HepG2 (cell line): ENCODE data around the gene HCRTR1. TPM values are rescaled to one million over a fixed set of nuclear protein-coding genes. Genes with fewer than 3 reads are reported as not detected.
A peak's percentile ranks its signal among the peaks of the same experiment; 100 is the strongest.

Experiments used
- BORCS8-MEF2B ChIP-seq: sonication (generic); formaldehyde crosslinking; IDR thresholded peaks from 2 replicates; pipeline ENCODE4 v1.8.0; 2022; ENCODE audit warnings: mild to moderate bottlenecking, missing genetic modification reagents
- FLYWCH1 ChIP-seq: sonication (generic); formaldehyde crosslinking; IDR thresholded peaks from 2 replicates; pipeline ENCODE4 v1.8.1; 2023; ENCODE audit warnings: mild to moderate bottlenecking, missing genetic modification reagents
- JDP2 ChIP-seq: sonication (generic); formaldehyde crosslinking; IDR thresholded peaks from 2 replicates; pipeline ENCODE4 v1.8.1; 2022; ENCODE audit warnings: missing genetic modification reagents, borderline replicate concordance
- KAT8 ChIP-seq: IDR thresholded peaks from 2 replicates; pipeline ENCODE4 v1.6.1; 2016; ENCODE audit warnings: missing genetic modification reagents, missing compliant biosample characterization
- KDM3A ChIP-seq: IDR thresholded peaks from 2 replicates; pipeline ENCODE4 v1.6.1; 2018; ENCODE audit warnings: low read depth, missing compliant biosample characterization
- NCOA5 ChIP-seq: sonication (generic); formaldehyde crosslinking; IDR thresholded peaks from 2 replicates; pipeline ENCODE4 v1.4.0; 2020; ENCODE audit warnings: missing genetic modification reagents
- NFRKB ChIP-seq: fragments of 450-650 bp; IDR thresholded peaks from 2 replicates; pipeline ENCODE4 v1.6.1; 2017
- RARA ChIP-seq: IDR thresholded peaks from 2 replicates; pipeline ENCODE4 v1.6.1; 2016; ENCODE audit warnings: missing genetic modification reagents, missing compliant biosample characterization
- REL ChIP-seq: sonication (generic); formaldehyde crosslinking; conservative IDR thresholded peaks from 2 replicates; pipeline ENCODE4 v1.8.0; 2022; ENCODE audit warnings: mild to moderate bottlenecking, missing genetic modification reagents, moderate library complexity
- SMARCE1 ChIP-seq: fragments of 450-650 bp; IDR thresholded peaks from 2 replicates; pipeline ENCODE4 v1.6.1; 2017; ENCODE audit warnings: borderline replicate concordance
- SMYD3 ChIP-seq: sonication (generic); formaldehyde crosslinking; IDR thresholded peaks from 2 replicates; pipeline ENCODE4 v1.8.1; 2023; ENCODE audit warnings: mild to moderate bottlenecking, missing genetic modification reagents
- STAT5B ChIP-seq: sonication (generic); formaldehyde crosslinking; IDR thresholded peaks from 2 replicates; pipeline ENCODE4 v1.4.0; 2020; ENCODE audit warnings: missing genetic modification reagents
- ZFP36 ChIP-seq: fragments of 150-350 bp; IDR thresholded peaks from 2 replicates; pipeline ENCODE4 v1.6.1; 2018; ENCODE audit warnings: borderline replicate concordance, low read length, low read depth; ENCODE audit not compliant: partially characterized antibody
- ZMAT3 ChIP-seq: sonication (generic); formaldehyde crosslinking; conservative IDR thresholded peaks from 2 replicates; pipeline ENCODE4 v1.7.0; 2021; ENCODE audit warnings: missing genetic modification reagents
- ZNF235 ChIP-seq: sonication (generic); formaldehyde crosslinking; IDR thresholded peaks from 2 replicates; pipeline ENCODE4 v1.8.1; 2023; ENCODE audit warnings: mild to moderate bottlenecking, missing genetic modification reagents, borderline replicate concordance
- ZNF282 ChIP-seq: fragments of 450-650 bp; IDR thresholded peaks from 2 replicates; pipeline ENCODE4 v1.6.1; 2018; ENCODE audit not compliant: partially characterized antibody
- ZNF317 ChIP-seq: sonication (generic); formaldehyde crosslinking; IDR thresholded peaks from 2 replicates; pipeline ENCODE4 v1.5.0; 2020; ENCODE audit warnings: mild to moderate bottlenecking, missing genetic modification reagents
- ZNF337 ChIP-seq: sonication (generic); formaldehyde crosslinking; IDR thresholded peaks from 2 replicates; pipeline ENCODE4 v1.5.1; 2020; ENCODE audit warnings: missing genetic modification reagents, low read depth, mild to moderate bottlenecking, borderline replicate concordance
- ZNF598 ChIP-seq: sonication (generic); formaldehyde crosslinking; IDR thresholded peaks from 2 replicates; pipeline ENCODE4 v1.5.1; 2020; ENCODE audit warnings: mild to moderate bottlenecking, missing genetic modification reagents, borderline replicate concordance
- ZNF737 ChIP-seq: sonication (generic); formaldehyde crosslinking; IDR thresholded peaks from 2 replicates; pipeline ENCODE4 v1.5.0; 2020; ENCODE audit warnings: missing genetic modification reagents, mild to moderate bottlenecking, borderline replicate concordance
- ZNF75D ChIP-seq: sonication (generic); formaldehyde crosslinking; IDR thresholded peaks from 2 replicates; pipeline ENCODE4 v1.8.1; 2023; ENCODE audit warnings: missing genetic modification reagents, mild to moderate bottlenecking, borderline replicate concordance
- polyA plus RNA-seq, 8 experiments: library from polyadenylated mRNA; depleted of rRNA in 3 of 8; stranded (reverse) in 7 of 8; unstranded in 1 of 8; fragments of >200 nt; fragmentation: Illumina TruSeq in 4 of 8; extraction: Trizol in 4 of 8; gene quantifications; 2 replicates each; pipeline versions ENCODE4 v1.2.1 to v1.2.3, GENCODE V29; 2011 to 2016; ENCODE audit warnings: low read depth in 4 of 8, missing spikeins in 1 of 8, mixed read lengths in 1 of 8; ENCODE audit not compliant: insufficient read depth in 1 of 8
- total RNA-seq, 5 experiments: library from RNA; depleted of rRNA; stranded (reverse); fragments of >200 nt; fragmentation: Illumina TruSeq; extraction: Trizol; gene quantifications; 2 replicates each; pipeline ENCODE4 v1.2.3, GENCODE V29; 2016; ENCODE audit warnings: low read depth in 1 of 5
- TF ChIP-seq, protein P1 (sequence below): sonication (generic); formaldehyde crosslinking; IDR thresholded peaks from 2 replicates; pipeline ENCODE4 v1.5.0; 2020; ENCODE audit warnings: mild to moderate bottlenecking, missing genetic modification reagents
- TF ChIP-seq, protein P2 (sequence below): IDR thresholded peaks from 2 replicates; pipeline ENCODE4 v1.6.1; 2016; ENCODE audit warnings: mild to moderate bottlenecking
- TF ChIP-seq, protein P3 (sequence below): sonication (generic); formaldehyde crosslinking; IDR thresholded peaks from 2 replicates; pipeline ENCODE4 v1.8.1; 2023; ENCODE audit warnings: missing genetic modification reagents, mild to moderate bottlenecking, borderline replicate concordance
- TF ChIP-seq, protein P4 (sequence below): sonication (generic); formaldehyde crosslinking; IDR thresholded peaks from 2 replicates; pipeline ENCODE4 v1.5.0; 2020; ENCODE audit warnings: mild to moderate bottlenecking, missing genetic modification reagents
- TF ChIP-seq, protein P5 (sequence below): sonication (generic); formaldehyde crosslinking; IDR thresholded peaks from 2 replicates; pipeline ENCODE4 v1.5.0; 2020; ENCODE audit warnings: mild to moderate bottlenecking, low read depth, missing genetic modification reagents, borderline replicate concordance

HCRTR1 gene
- total and polyA plus RNA-seq, 2 of the 13 experiments (the other 11 are each of a cell fraction or from before 2014, with no cell fraction given), result not detected

DNA sequence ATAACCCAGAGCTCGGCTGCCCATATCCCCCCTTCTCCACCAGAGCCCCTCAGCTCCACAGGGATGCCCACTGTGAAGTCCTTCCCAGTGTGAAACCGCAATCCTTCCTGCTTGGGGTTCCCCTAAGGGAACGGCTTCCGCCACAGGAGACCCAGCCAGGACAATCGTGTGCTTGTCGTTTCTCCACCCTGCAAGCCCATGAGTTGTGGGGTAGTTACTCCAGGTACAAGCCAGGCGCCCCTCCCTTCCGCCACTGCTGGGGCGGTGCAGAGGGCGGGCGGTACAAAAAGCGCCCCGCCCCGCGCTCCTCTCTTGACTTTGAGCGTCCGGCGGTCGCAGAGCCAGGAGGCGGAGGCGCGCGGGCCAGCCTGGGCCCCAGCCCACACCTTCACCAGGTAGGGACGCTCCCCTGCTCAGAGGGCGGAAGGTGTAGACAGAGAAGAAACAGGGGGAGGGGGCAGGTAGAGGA is 41.3 kb upstream of the HCRTR1 start, which contains the start of gene TINAGL1 (continued):
- TF ChIP-seq ZNF75D (CRISPR knock-in tag), result no peak
- TF ChIP-seq STAT5B (CRISPR knock-in tag), result no peak
- TF ChIP-seq, protein P1, sequence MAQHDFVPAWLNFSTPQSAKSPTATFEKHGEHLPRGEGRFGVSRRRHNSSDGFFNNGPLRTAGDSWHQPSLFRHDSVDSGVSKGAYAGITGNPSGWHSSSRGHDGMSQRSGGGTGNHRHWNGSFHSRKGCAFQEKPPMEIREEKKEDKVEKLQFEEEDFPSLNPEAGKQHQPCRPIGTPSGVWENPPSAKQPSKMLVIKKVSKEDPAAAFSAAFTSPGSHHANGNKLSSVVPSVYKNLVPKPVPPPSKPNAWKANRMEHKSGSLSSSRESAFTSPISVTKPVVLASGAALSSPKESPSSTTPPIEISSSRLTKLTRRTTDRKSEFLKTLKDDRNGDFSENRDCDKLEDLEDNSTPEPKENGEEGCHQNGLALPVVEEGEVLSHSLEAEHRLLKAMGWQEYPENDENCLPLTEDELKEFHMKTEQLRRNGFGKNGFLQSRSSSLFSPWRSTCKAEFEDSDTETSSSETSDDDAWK (CRISPR knock-in tag), result no peak
- TF ChIP-seq SMARCE1, result no peak
- TF ChIP-seq, protein P2, sequence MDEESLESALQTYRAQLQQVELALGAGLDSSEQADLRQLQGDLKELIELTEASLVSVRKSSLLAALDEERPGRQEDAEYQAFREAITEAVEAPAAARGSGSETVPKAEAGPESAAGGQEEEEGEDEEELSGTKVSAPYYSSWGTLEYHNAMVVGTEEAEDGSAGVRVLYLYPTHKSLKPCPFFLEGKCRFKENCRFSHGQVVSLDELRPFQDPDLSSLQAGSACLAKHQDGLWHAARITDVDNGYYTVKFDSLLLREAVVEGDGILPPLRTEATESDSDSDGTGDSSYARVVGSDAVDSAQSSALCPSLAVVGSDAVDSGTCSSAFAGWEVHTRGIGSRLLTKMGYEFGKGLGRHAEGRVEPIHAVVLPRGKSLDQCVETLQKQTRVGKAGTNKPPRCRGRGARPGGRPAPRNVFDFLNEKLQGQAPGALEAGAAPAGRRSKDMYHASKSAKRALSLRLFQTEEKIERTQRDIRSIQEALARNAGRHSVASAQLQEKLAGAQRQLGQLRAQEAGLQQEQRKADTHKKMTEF, result 0 out of 2 replicates have a peak, but pooled peaks have one; percentile 7
- no peak for TF ChIP-seq SMYD3 (CRISPR knock-in tag)
- no peak for TF ChIP-seq NCOA5 (CRISPR knock-in tag)
- no peak for TF ChIP-seq FLYWCH1 (CRISPR knock-in tag)
- no peak for TF ChIP-seq REL (CRISPR knock-in tag)
- TF ChIP-seq JDP2 (CRISPR knock-in tag), result no peak
- no peak for TF ChIP-seq ZFP36
- TF ChIP-seq ZNF737 (CRISPR knock-in tag), result no peak
- TF ChIP-seq KDM3A (CRISPR knock-in tag), result no peak
- no peak for TF ChIP-seq ZNF337 (CRISPR knock-in tag)
- no peak; the same call in 1 of the 2 replicates for TF ChIP-seq KAT8 (CRISPR knock-in tag)
- 0 out of 2 replicates have a peak, but pooled peaks have one; percentile 15 for TF ChIP-seq BORCS8-MEF2B (CRISPR knock-in tag)
- no peak for TF ChIP-seq NFRKB
- peak; percentile 55 for TF ChIP-seq RARA (CRISPR knock-in tag)
- TF ChIP-seq, protein P3, sequence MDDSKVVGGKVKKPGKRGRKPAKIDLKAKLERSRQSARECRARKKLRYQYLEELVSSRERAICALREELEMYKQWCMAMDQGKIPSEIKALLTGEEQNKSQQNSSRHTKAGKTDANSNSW, result no peak
- no peak for TF ChIP-seq ZNF235 (CRISPR knock-in tag)
- TF ChIP-seq, protein P4, sequence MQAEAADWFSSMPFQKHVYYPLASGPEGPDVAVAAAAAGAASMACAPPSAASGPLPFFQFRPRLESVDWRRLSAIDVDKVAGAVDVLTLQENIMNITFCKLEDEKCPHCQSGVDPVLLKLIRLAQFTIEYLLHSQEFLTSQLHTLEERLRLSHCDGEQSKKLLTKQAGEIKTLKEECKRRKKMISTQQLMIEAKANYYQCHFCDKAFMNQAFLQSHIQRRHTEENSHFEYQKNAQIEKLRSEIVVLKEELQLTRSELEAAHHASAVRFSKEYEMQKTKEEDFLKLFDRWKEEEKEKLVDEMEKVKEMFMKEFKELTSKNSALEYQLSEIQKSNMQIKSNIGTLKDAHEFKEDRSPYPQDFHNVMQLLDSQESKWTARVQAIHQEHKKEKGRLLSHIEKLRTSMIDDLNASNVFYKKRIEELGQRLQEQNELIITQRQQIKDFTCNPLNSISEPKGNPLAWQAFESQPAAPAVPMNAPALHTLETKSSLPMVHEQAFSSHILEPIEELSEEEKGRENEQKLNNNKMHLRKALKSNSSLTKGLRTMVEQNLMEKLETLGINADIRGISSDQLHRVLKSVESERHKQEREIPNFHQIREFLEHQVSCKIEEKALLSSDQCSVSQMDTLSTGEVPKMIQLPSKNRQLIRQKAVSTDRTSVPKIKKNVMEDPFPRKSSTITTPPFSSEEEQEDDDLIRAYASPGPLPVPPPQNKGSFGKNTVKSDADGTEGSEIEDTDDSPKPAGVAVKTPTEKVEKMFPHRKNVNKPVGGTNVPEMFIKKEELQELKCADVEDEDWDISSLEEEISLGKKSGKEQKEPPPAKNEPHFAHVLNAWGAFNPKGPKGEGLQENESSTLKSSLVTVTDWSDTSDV (CRISPR knock-in tag), result peak; percentile 18; the same call in 1 of the 2 replicates
- TF ChIP-seq ZNF282, result no peak
- no peak for TF ChIP-seq ZNF598 (CRISPR knock-in tag)
- no peak for TF ChIP-seq ZMAT3 (CRISPR knock-in tag)
- TF ChIP-seq, protein P5, sequence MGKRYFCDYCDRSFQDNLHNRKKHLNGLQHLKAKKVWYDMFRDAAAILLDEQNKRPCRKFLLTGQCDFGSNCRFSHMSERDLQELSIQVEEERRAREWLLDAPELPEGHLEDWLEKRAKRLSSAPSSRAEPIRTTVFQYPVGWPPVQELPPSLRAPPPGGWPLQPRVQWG (CRISPR knock-in tag), result no peak
- no peak for TF ChIP-seq ZNF317 (CRISPR knock-in tag)
